ENCODE results near the gene DBH.

DBH gene

GRCh38 chr9:133693116-133693515 is 57.0 kb downstream of the DBH start:
- in situ Hi-C loops (cut with HindIII; ENCODE audit: low sequenced_read_pairs) = no loop called here
- TF ChIP-seq, protein P1, sequence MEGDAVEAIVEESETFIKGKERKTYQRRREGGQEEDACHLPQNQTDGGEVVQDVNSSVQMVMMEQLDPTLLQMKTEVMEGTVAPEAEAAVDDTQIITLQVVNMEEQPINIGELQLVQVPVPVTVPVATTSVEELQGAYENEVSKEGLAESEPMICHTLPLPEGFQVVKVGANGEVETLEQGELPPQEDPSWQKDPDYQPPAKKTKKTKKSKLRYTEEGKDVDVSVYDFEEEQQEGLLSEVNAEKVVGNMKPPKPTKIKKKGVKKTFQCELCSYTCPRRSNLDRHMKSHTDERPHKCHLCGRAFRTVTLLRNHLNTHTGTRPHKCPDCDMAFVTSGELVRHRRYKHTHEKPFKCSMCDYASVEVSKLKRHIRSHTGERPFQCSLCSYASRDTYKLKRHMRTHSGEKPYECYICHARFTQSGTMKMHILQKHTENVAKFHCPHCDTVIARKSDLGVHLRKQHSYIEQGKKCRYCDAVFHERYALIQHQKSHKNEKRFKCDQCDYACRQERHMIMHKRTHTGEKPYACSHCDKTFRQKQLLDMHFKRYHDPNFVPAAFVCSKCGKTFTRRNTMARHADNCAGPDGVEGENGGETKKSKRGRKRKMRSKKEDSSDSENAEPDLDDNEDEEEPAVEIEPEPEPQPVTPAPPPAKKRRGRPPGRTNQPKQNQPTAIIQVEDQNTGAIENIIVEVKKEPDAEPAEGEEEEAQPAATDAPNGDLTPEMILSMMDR (IDR thresholded peaks at IDR 0.05; ENCODE audit: low read depth, low read length, missing control alignments) = no peak
- no peak overlapping the region for H3K4me3 ChIP-seq (ENCODE audit: low read depth, low read length)
- no peak for DNase-seq (ENCODE audit: low read depth)

- in situ Hi-C loops (cut with HindIII; ENCODE audit: low sequenced_read_pairs) = no loop called here
- DNase-seq (ENCODE audit: low read depth) = no peak
- TF ChIP-seq, protein P1 (IDR thresholded peaks at IDR 0.05; ENCODE audit: low read depth, low read length, missing control alignments) = no peak
- no peak overlapping the region for H3K4me3 ChIP-seq (ENCODE audit: low read depth, low read length)
These were observed 57.8 kb downstream of the DBH start for GRCh38 chr9:133693703-133694529.

DNA sequence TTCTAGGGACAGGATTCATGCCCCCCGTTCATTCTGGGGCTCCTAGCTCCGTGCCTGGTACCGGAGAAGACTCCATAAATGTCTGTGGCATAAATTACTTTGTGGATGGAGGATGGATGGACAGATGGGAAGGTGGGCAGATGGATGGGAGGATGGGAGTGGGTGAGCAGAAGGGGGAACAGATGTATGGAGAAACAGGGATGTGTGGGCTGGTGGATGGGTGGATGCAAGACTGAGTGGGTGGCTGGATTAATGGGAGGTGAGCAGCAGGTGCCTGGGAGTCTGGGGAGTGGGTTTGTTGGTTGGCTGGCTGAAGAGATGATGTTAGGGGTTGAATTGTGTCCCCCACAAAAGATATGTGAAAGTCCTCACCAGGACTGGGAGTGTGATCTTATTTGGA is 58.5 kb downstream of the DBH start:
- in situ Hi-C loops (cut with HindIII; ENCODE audit: low sequenced_read_pairs) = no loop called here
- TF ChIP-seq, protein P1 (IDR thresholded peaks at IDR 0.05; ENCODE audit: low read depth, low read length, missing control alignments) = no peak
- H3K4me3 ChIP-seq (ENCODE audit: low read depth, low read length) = no peak overlapping the region
- DNase-seq (ENCODE audit: low read depth) = no peak

- no peak for DNase-seq (ENCODE audit: low read depth)
- TF ChIP-seq, protein P1 (IDR thresholded peaks at IDR 0.05; ENCODE audit: low read depth, low read length, missing control alignments) = no peak
- no peak overlapping the region for H3K4me3 ChIP-seq (ENCODE audit: low read depth, low read length)
- in situ Hi-C loops (cut with HindIII; ENCODE audit: low sequenced_read_pairs) = no loop called here
These were observed 59.9 kb downstream of the DBH start for GRCh38 chr9:133696071-133696472.

GRCh38 chr9:133699546-133699945 is 63.4 kb downstream of the DBH start:
- no peak overlapping the region for H3K4me3 ChIP-seq (ENCODE audit: low read depth, low read length)
- no peak for DNase-seq (ENCODE audit: low read depth)

GRCh38 chr9:133700819-133701320 is 64.7 kb downstream of the DBH start:
- no peak overlapping the region for H3K4me3 ChIP-seq (ENCODE audit: low read depth, low read length)
- in situ Hi-C loops (cut with HindIII; ENCODE audit: low sequenced_read_pairs) = no loop called here
- TF ChIP-seq, protein P1 (IDR thresholded peaks at IDR 0.05; ENCODE audit: low read depth, low read length, missing control alignments) = no peak
- no peak for DNase-seq (ENCODE audit: low read depth)

More at GRCh38 chr9:133699546-133699945, 63.4 kb downstream of the DBH start:
- in situ Hi-C loops (cut with HindIII; ENCODE audit: low sequenced_read_pairs) = no loop called here
- TF ChIP-seq, protein P1 (IDR thresholded peaks at IDR 0.05; ENCODE audit: low read depth, low read length, missing control alignments) = no peak

Measured in astrocyte of the cerebellum (primary cell).